Fibroblast of lung (primary cell): Measurements from ENCODE around the gene EFCAB5. TPM values are rescaled to one million over a fixed set of nuclear protein-coding genes. Genes with fewer than 3 reads are reported as not detected.

Source experiments
- DNase-seq, 2 donors: peaks; one replicate each; pipeline versions ENCODE4 v3.0.0 to v3.0.0-alpha.2; 2010; ENCODE audit warnings: low read depth in 2 of 2
- H2AFZ ChIP-seq: 2 replicates; pipeline ENCODE4 v1.5.1; 2012; ENCODE audit warnings: low read length, control low read depth, inconsistent platforms
- H3K27ac ChIP-seq: 2 replicates; pipeline ENCODE4 v1.5.1; 2011; ENCODE audit warnings: low read length, control low read depth; ENCODE audit not compliant: insufficient read depth
- H3K27me3 ChIP-seq: 2 replicates; pipeline ENCODE4 v1.5.1; 2011; ENCODE audit warnings: mild to moderate bottlenecking, low read length; ENCODE audit not compliant: control insufficient read depth, insufficient read depth
- H3K36me3 ChIP-seq: 2 replicates; pipeline ENCODE4 v1.5.1; 2011; ENCODE audit warnings: low read length; ENCODE audit not compliant: control insufficient read depth, insufficient read depth
- H3K4me1 ChIP-seq: 2 replicates; pipeline ENCODE4 v1.5.1; 2011; ENCODE audit warnings: low read length; ENCODE audit not compliant: control insufficient read depth, insufficient read depth; ENCODE audit errors: extremely low read depth
- H3K4me2 ChIP-seq: 2 replicates; pipeline ENCODE4 v1.5.1; 2011; ENCODE audit warnings: low read length, control low read depth; ENCODE audit not compliant: insufficient read depth; ENCODE audit errors: extremely low read depth
- H3K4me3 ChIP-seq, 4 experiments: fragments of 200-600 bp in 1 of 4; sonication (generic) in 1 of 4; replicated peaks in 1 of 4; 2 replicates each; pipeline ENCODE4 v1.5.1; 2011 to 2016; ENCODE audit warnings: low read length in 4 of 4, low read depth in 3 of 4, mild to moderate bottlenecking in 3 of 4, control low read depth in 2 of 4, inconsistent platforms in 1 of 4, mixed read lengths in 1 of 4; ENCODE audit not compliant: insufficient read depth in 1 of 4; ENCODE audit errors: control extremely low read depth in 1 of 4
- H3K79me2 ChIP-seq: 2 replicates; pipeline ENCODE4 v1.5.1; 2012; ENCODE audit warnings: mild to moderate bottlenecking, low read length, inconsistent platforms; ENCODE audit not compliant: control insufficient read depth, insufficient read depth
- H3K9ac ChIP-seq: 2 replicates; pipeline ENCODE4 v1.5.1; 2011; ENCODE audit warnings: mild to moderate bottlenecking, low read length, control low read depth; ENCODE audit not compliant: insufficient read depth
- H3K9me3 ChIP-seq: 2 replicates; pipeline ENCODE4 v1.5.1; 2012; ENCODE audit warnings: low read depth, low read length; ENCODE audit not compliant: control insufficient read depth, insufficient read depth
- H4K20me1 ChIP-seq: 2 replicates; pipeline ENCODE4 v1.5.1; 2011; ENCODE audit warnings: low read length; ENCODE audit not compliant: control insufficient read depth, insufficient read depth; ENCODE audit errors: extremely low read depth
- EZH2 ChIP-seq: IDR thresholded peaks from 2 replicates; pipeline ENCODE4 v1.5.1; 2012; ENCODE audit warnings: low read length, control low read depth, mild to moderate bottlenecking; ENCODE audit errors: missing control alignments
- polyA plus RNA-seq, 2 donors: library from polyadenylated mRNA; depleted of rRNA in 1 of 2; stranded (reverse) in 1 of 2; unstranded in 1 of 2; fragments of >200 nt; gene quantifications; 2 replicates each; pipeline ENCODE4 v1.2.1, GENCODE V29; 2011 to 2012; ENCODE audit warnings: missing spikeins in 1 of 2
- total RNA-seq: library from RNA; depleted of rRNA; stranded (reverse); fragments of >200 nt; gene quantifications from 2 replicates; pipeline ENCODE4 v1.2.1, GENCODE V29; 2014
- TF ChIP-seq, protein P1 (sequence below), 2 donors: IDR thresholded peaks in 1 of 2; conservative IDR thresholded peaks in 1 of 2; 1 replicate in 1 of 2; 2 replicates in 1 of 2; pipeline ENCODE4 v1.5.1; 2011 to 2012; ENCODE audit warnings: low read length in 2 of 2, control low read depth in 1 of 2, inconsistent platforms in 1 of 2, low read depth in 1 of 2, mild to moderate bottlenecking in 1 of 2

The EFCAB5 gene
- total and polyA plus RNA-seq, 2 donors (not counting 1 experiment from before 2014, with no cell fraction given) = 0.14 to 0.66 TPM

DNA sequence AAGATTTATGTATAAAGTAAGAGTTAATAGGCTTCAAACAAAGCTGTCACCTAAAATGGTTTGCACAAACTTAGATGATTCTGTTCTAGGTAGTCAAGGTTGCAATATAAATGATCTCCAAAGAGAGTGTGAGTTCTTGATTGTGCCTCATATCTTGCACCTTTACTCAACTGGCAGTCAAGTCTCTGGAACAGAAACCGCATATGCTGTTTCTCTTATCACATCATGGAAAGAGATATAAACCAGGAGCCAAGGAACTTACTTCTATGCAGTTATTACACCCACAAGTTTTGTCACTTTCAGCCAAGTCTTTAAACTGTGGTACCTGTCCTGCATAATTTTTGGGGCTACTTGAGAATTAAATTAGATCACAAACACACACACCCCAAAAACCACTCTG is 16.6 kb upstream of the EFCAB5 start:
- Histone ChIP-seq H3K27ac (no peak overlapping the region), H3K36me3 (no peaks in the 10 kb centered on the region), H3K4me3 (no peak overlapping the region), H3K9ac (no peak overlapping the region), H4K20me1 (no peaks in the 10 kb centered on the region), H3K4me1 (peaks cover 4% of the 10 kb centered on the region), H3K79me2 (peaks cover 62% of the 10 kb centered on the region), H2AFZ (no peak overlapping the region), H3K27me3 (no peaks in the 10 kb centered on the region), H3K9me3 (no peaks in the 10 kb centered on the region), H3K4me2 (no peak overlapping the region)
- no peak for DNase-seq
- no peak for TF ChIP-seq EZH2
- TF ChIP-seq, protein P1, sequence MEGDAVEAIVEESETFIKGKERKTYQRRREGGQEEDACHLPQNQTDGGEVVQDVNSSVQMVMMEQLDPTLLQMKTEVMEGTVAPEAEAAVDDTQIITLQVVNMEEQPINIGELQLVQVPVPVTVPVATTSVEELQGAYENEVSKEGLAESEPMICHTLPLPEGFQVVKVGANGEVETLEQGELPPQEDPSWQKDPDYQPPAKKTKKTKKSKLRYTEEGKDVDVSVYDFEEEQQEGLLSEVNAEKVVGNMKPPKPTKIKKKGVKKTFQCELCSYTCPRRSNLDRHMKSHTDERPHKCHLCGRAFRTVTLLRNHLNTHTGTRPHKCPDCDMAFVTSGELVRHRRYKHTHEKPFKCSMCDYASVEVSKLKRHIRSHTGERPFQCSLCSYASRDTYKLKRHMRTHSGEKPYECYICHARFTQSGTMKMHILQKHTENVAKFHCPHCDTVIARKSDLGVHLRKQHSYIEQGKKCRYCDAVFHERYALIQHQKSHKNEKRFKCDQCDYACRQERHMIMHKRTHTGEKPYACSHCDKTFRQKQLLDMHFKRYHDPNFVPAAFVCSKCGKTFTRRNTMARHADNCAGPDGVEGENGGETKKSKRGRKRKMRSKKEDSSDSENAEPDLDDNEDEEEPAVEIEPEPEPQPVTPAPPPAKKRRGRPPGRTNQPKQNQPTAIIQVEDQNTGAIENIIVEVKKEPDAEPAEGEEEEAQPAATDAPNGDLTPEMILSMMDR (conservative IDR thresholded peaks at IDR 0.05 in 1 of 2, IDR thresholded peaks at IDR 0.05 in 1 of 2; ENCODE audit: low read depth in 1 of 2, low read length in 2 of 2) = no peak

DNA sequence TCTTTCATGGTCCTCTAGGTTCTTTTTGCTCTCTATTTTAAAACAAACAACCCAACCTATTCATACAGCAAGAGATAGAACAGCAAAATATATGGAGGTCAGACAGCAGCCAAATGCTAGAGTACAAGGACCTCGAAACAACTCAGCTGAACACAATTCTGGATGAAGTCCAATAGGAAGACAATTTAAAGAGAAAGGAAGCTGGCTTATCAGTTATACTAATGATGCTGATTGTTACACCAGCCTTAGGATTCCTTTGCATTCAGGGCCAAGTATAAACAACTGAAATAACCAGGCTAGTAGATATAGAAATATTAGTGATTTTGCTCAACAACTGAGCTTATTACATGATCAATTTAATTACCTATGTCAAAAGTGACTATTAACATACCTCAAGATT is 13.9 kb upstream of the EFCAB5 start:
- Histone ChIP-seq H3K9ac (no peak overlapping the region), H3K4me1 (peaks cover 6% of the 10 kb centered on the region), H3K27me3 (no peaks in the 10 kb centered on the region), H2AFZ (no peak overlapping the region), H3K27ac (no peak overlapping the region), H3K4me2 (peak overlapping the region; percentile 86), H4K20me1 (no peaks in the 10 kb centered on the region), H3K4me3 (peak overlapping the region in 2 of 4 experiments; percentile 8 to 91), H3K36me3 (no peaks in the 10 kb centered on the region), H3K9me3 (no peaks in the 10 kb centered on the region), H3K79me2 (peaks cover 54% of the 10 kb centered on the region)
- DNase-seq = peak in 1 of 2 donors; percentile 21
- TF ChIP-seq, protein P1 (conservative IDR thresholded peaks at IDR 0.05 in 1 of 2, IDR thresholded peaks at IDR 0.05 in 1 of 2; ENCODE audit: low read depth in 1 of 2, low read length in 2 of 2) = no peak
- TF ChIP-seq EZH2 = no peak

GRCh38 chr17:29929006-29929532 is 12.4 kb upstream of the EFCAB5 start:
- DNase-seq = peak; percentile 21 to 45
- peak overlapping the region; percentile 95 for H2AFZ ChIP-seq
- H3K4me3 ChIP-seq = peak overlapping the region; percentile 69 to 98 (median 93)
- H3K9me3 ChIP-seq = no peaks in the 10 kb centered on the region
- peaks cover 49% of the 10 kb centered on the region for H3K79me2 ChIP-seq
- H4K20me1 ChIP-seq = no peaks in the 10 kb centered on the region
- no peaks in the 10 kb centered on the region for H3K27me3 ChIP-seq
- TF ChIP-seq, protein P1 (conservative IDR thresholded peaks at IDR 0.05 in 1 of 2, IDR thresholded peaks at IDR 0.05 in 1 of 2; ENCODE audit: low read depth in 1 of 2, low read length in 2 of 2) = no peak
- no peak for TF ChIP-seq EZH2
- no peaks in the 10 kb centered on the region for H3K36me3 ChIP-seq
- peak overlapping the region; percentile 84 for H3K27ac ChIP-seq
- H3K4me1 ChIP-seq = peaks cover 6% of the 10 kb centered on the region
- peak overlapping the region; percentile 76 for H3K9ac ChIP-seq
- peak overlapping the region; percentile 86 for H3K4me2 ChIP-seq
